K562 (cell line): Measurements from ENCODE around the gene HAPLN2. TPM values are rescaled to one million over a fixed set of nuclear protein-coding genes. Genes with fewer than 3 reads are reported as not detected.
A peak's percentile ranks its signal among the peaks of the same experiment; 100 is the strongest.

Experiments
- BMI1 ChIP-seq: fragments of 150-350 bp; IDR thresholded peaks from 2 replicates; pipeline ENCODE4 v1.6.1; 2014; ENCODE audit warnings: low read length
- CBX3 ChIP-seq, 2 experiments: IDR thresholded peaks; 1 replicate in 1 of 2; 2 replicates in 1 of 2; pipeline ENCODE4 v1.6.1; 2012; ENCODE audit warnings: inconsistent platforms in 2 of 2, low read length in 2 of 2, borderline replicate concordance in 1 of 2, control low read depth in 1 of 2
- CREB1 ChIP-seq, 2 experiments: sonication (generic) in 1 of 2; formaldehyde crosslinking in 1 of 2; IDR thresholded peaks; 2 replicates each; pipeline versions ENCODE4 v1.6.1 to v1.8.0; 2012 to 2022; ENCODE audit warnings: inconsistent platforms in 1 of 2, mild to moderate bottlenecking in 1 of 2, missing genetic modification reagents in 1 of 2, moderate library complexity in 1 of 2
- CXXC5 ChIP-seq: fragments of 250-450 bp; sonication (Bioruptor Pico); IDR thresholded peaks from 2 replicates; pipeline ENCODE4 v1.8.0; 2022; ENCODE audit warnings: inconsistent platforms, mild to moderate bottlenecking, moderate library complexity
- E2F3 ChIP-seq: fragments of 250-450 bp; sonication (Bioruptor Pico); IDR thresholded peaks from 2 replicates; pipeline ENCODE4 v1.4.0; 2020; ENCODE audit warnings: mild to moderate bottlenecking
- GTF2B ChIP-seq: IDR thresholded peaks from 2 replicates; pipeline ENCODE4 v1.6.1; 2011; ENCODE audit not compliant: insufficient read length; ENCODE audit errors: extremely low read depth
- HNRNPLL ChIP-seq: fragments of 200-400 bp; formaldehyde crosslinking; IDR thresholded peaks from 2 replicates; pipeline ENCODE4 v1.6.1; 2017; ENCODE audit warnings: low read length, low read depth, mild to moderate bottlenecking; ENCODE audit not compliant: poor library complexity, severe bottlenecking
- JUND ChIP-seq, 2 experiments: IDR thresholded peaks; 2 replicates in 1 of 2; 3 replicates in 1 of 2; pipeline ENCODE4 v1.6.1; 2011; ENCODE audit warnings: borderline replicate concordance in 2 of 2, low read depth in 2 of 2, low read length in 2 of 2, improper control_type of control experiment in 1 of 2, missing biosample characterization in 1 of 2, missing genetic modification characterization in 1 of 2, missing genetic modification reagents in 1 of 2
- KLF10 ChIP-seq: fragments of 250-450 bp; sonication (Bioruptor Pico); IDR thresholded peaks from 2 replicates; pipeline ENCODE4 v1.6.1; 2021; ENCODE audit warnings: matching md5 sums
- L3MBTL2 ChIP-seq: fragments of 450-650 bp; IDR thresholded peaks from 2 replicates; pipeline ENCODE4 v1.6.1; 2016; ENCODE audit warnings: mild to moderate bottlenecking, moderate library complexity
- PHB2 ChIP-seq: fragments of 450-650 bp; IDR thresholded peaks from 2 replicates; pipeline ENCODE4 v1.6.1; 2017; ENCODE audit warnings: low read depth
- POLR3G ChIP-seq: IDR thresholded peaks from 2 replicates; pipeline ENCODE4 v1.6.1; 2011; ENCODE audit not compliant: insufficient read length, insufficient replicate concordance; ENCODE audit errors: extremely low read depth
- PPARD ChIP-seq: fragments of 250-450 bp; sonication (Bioruptor Pico); IDR thresholded peaks from 2 replicates; pipeline ENCODE4 v1.8.0; 2022; ENCODE audit warnings: inconsistent platforms, mild to moderate bottlenecking, moderate library complexity
- PTRF ChIP-seq: fragments of 450-650 bp; IDR thresholded peaks from 2 replicates; pipeline ENCODE4 v1.6.1; 2016; ENCODE audit warnings: mild to moderate bottlenecking, missing genetic modification characterization, missing compliant biosample characterization
- SIX5 ChIP-seq, 2 experiments: IDR thresholded peaks; 2 replicates each; pipeline ENCODE4 v1.6.1; 2011; ENCODE audit warnings: low read length in 2 of 2, borderline replicate concordance in 1 of 2, low read depth in 1 of 2, mild to moderate bottlenecking in 1 of 2, moderate library complexity in 1 of 2; ENCODE audit not compliant: insufficient read depth in 1 of 2
- SNAPC5 ChIP-seq: fragments of 250-450 bp; sonication (Bioruptor Pico); IDR thresholded peaks from 2 replicates; pipeline ENCODE4 v1.8.0; 2021; ENCODE audit warnings: moderate library complexity, mild to moderate bottlenecking, inconsistent platforms
- SUPT5H ChIP-seq: fragments of 450-650 bp; IDR thresholded peaks from 2 replicates; pipeline ENCODE4 v1.6.1; 2016
- TBL1XR1 ChIP-seq, 2 experiments: IDR thresholded peaks; 2 replicates each; pipeline ENCODE4 v1.6.1; 2012; ENCODE audit warnings: improper control_type of control experiment in 2 of 2, low read length in 2 of 2, mild to moderate bottlenecking in 1 of 2
- TCF3 ChIP-seq: sonication (generic); formaldehyde crosslinking; IDR thresholded peaks from 2 replicates; pipeline ENCODE4 v1.4.0; 2020; ENCODE audit warnings: mild to moderate bottlenecking, missing genetic modification reagents
- ZKSCAN3 ChIP-seq: fragments of 250-450 bp; sonication (Bioruptor Pico); IDR thresholded peaks from 2 replicates; pipeline ENCODE4 v1.4.0; 2020
- ZNF217 ChIP-seq: sonication (generic); formaldehyde crosslinking; IDR thresholded peaks from 2 replicates; pipeline ENCODE4 v1.8.0; 2022; ENCODE audit warnings: mild to moderate bottlenecking, missing genetic modification reagents
- ZNF232 ChIP-seq: sonication (generic); formaldehyde crosslinking; IDR thresholded peaks from 2 replicates; pipeline ENCODE4 v1.8.0; 2022; ENCODE audit warnings: mild to moderate bottlenecking, missing genetic modification reagents
- ZNF512 ChIP-seq: IDR thresholded peaks from 2 replicates; pipeline ENCODE4 v1.6.1; 2016; ENCODE audit warnings: missing genetic modification characterization, missing compliant biosample characterization
- ZNF830 ChIP-seq: fragments of 250-450 bp; sonication (Bioruptor Pico); IDR thresholded peaks from 2 replicates; pipeline ENCODE4 v1.5.0; 2021; ENCODE audit warnings: mild to moderate bottlenecking
- polyA plus RNA-seq, 8 experiments: library from polyadenylated mRNA; depleted of rRNA in 4 of 8; stranded (reverse) in 5 of 8; unstranded in 3 of 8; fragments of >200 nt; fragmentation: Nextera tagmentation in 2 of 8; fragmentation: Illumina TruSeq in 1 of 8; extraction: Ambion mirVana in 2 of 8; extraction: Trizol in 1 of 8; gene quantifications; 2 replicates each; pipeline versions ENCODE4 v1.2.1 to v1.2.3, GENCODE V29; 2011 to 2014; ENCODE audit warnings: inconsistent platforms in 1 of 8, missing spikeins in 1 of 8
- total RNA-seq, 7 experiments: library from RNA; depleted of rRNA in 6 of 7; stranded (reverse); fragments of >200 nt in 6 of 7; fragmentation: Illumina TruSeq in 2 of 7; extraction: Trizol in 2 of 7; gene quantifications; 2 replicates each; pipeline versions ENCODE4 v1.2.1 to v1.2.3, GENCODE V29; 2011 to 2021; ENCODE audit warnings: low replicate concordance in 1 of 7
- TF ChIP-seq, protein P1 (sequence below): fragments of 450-650 bp; IDR thresholded peaks from 2 replicates; pipeline ENCODE4 v1.6.1; 2014; ENCODE audit warnings: low read depth, mild to moderate bottlenecking, moderate library complexity, borderline replicate concordance

The HAPLN2 gene
- total and polyA plus RNA-seq, 9 of the 15 experiments (the other 6 are each of a cell fraction or from before 2014, with no cell fraction given), result 0.14 to 5.2 (median 3.8) TPM; not detected in 4

DNA sequence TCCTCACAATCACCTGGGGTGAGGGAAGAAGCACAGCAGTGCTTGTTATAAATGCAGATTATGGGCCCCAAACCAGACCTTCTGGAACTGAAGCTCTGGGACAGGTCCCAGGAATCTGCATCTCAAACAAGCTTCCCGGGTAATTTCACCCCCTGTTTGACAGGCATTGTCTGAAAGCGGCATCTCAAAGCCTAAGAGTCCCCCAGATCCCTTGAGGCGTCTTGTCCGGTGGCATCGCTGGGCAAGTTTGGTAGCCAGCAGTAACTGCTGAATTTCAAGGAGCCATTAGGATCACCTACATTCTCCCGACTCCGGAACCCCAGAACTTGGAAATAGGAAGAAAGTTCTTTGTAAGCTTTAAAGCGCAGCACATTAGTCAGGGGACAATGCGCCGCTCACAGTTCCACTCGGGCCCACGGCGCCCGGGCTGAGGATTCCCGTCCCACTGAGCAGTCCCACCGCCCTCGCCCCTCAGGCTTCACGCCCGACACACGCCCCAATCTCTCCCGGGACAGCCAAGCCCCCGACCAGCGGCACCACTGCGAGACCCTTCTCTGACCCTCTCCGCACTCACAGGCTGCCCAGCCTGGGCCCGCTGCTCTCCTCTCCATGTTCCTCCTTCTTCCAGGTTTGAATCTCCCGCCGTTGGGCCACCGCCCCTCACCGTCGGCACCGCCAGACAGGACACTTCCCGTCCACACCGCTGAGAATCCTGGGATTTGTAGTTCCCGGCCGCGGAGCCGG lies 47.1 kb upstream of the HAPLN2 start, which contains the start of gene IQGAP3 (continued):
- TF ChIP-seq, protein P1, sequence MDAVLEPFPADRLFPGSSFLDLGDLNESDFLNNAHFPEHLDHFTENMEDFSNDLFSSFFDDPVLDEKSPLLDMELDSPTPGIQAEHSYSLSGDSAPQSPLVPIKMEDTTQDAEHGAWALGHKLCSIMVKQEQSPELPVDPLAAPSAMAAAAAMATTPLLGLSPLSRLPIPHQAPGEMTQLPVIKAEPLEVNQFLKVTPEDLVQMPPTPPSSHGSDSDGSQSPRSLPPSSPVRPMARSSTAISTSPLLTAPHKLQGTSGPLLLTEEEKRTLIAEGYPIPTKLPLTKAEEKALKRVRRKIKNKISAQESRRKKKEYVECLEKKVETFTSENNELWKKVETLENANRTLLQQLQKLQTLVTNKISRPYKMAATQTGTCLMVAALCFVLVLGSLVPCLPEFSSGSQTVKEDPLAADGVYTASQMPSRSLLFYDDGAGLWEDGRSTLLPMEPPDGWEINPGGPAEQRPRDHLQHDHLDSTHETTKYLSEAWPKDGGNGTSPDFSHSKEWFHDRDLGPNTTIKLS, result peak; percentile 51; the same call in 1 of the 2 replicates
- TF ChIP-seq ZNF830 (CRISPR knock-in tag) (no peak), BMI1 (no peak), POLR3G (no peak), KLF10 (no peak), ZKSCAN3 (CRISPR knock-in tag) (no peak), E2F3 (CRISPR knock-in tag) (0 out of 2 replicates have a peak, but pooled peaks have one; percentile 43), PPARD (CRISPR knock-in tag) (no peak), PTRF (tag) (no peak), L3MBTL2 (0 out of 2 replicates have a peak, but pooled peaks have one; percentile 26), SNAPC5 (CRISPR knock-in tag) (no peak), CBX3 (IDR thresholded peaks at IDR 0.05; ENCODE audit: borderline replicate concordance in 1 of 2, low read length in 2 of 2) (no peak; a peak in 1 of 3 replicates), HNRNPLL (no peak), SUPT5H (peak; percentile 67), PHB2 (no peak), CREB1 (IDR thresholded peaks at IDR 0.05) (peak; percentile 73), CREB1 (CRISPR knock-in tag; IDR thresholded peaks at IDR 0.05) (peak; percentile 81), ZNF232 (CRISPR knock-in tag) (no peak), JUND (IDR thresholded peaks at IDR 0.05; ENCODE audit: borderline replicate concordance, low read depth, low read length) (peak; percentile 24; the same call in 1 of the 2 replicates), JUND (tag; IDR thresholded peaks at IDR 0.05; ENCODE audit: borderline replicate concordance, low read depth, low read length) (no peak; the same call in 2 of the 3 replicates), SIX5 (IDR thresholded peaks at IDR 0.05; ENCODE audit: borderline replicate concordance in 1 of 2, insufficient read depth in 1 of 2, low read depth in 1 of 2, low read length in 2 of 2) (peak; percentile 75 to 78), ZNF217 (no peak), GTF2B (no peak), TBL1XR1 (IDR thresholded peaks at IDR 0.05; ENCODE audit: low read length in 2 of 2) (0 out of 4 replicates have a peak, but pooled peaks of 1 of the 2 experiments have one; percentile 19), CXXC5 (CRISPR knock-in tag) (peak; percentile 84), ZNF512 (tag) (no peak), TCF3 (CRISPR knock-in tag) (no peak)
